DMS153 (cell line): ENCODE data around the gene LACRT.

Experiments
- DNase-seq: peaks from one replicate; lab custom pipeline; 2025; lab: John Stamatoyannopoulos, UW

LACRT gene

GRCh38 chr12:54598970-54599369 is 35.7 kb downstream of the LACRT start:
- no peak for DNase-seq

GRCh38 chr12:54596526-54596946 is 38.2 kb downstream of the LACRT start:
- DNase-seq = no peak

- DNase-seq = no peak
Observed at GRCh38 chr12:54595471-54595870, 39.2 kb downstream of the LACRT start.

GRCh38 chr12:54593725-54594124 is 41.0 kb downstream of the LACRT start:
- DNase-seq = no peak

- DNase-seq = no peak
Observed at GRCh38 chr12:54593135-54593534, 41.6 kb downstream of the LACRT start.

- no peak for DNase-seq
Observed at GRCh38 chr12:54592316-54592715, 42.4 kb downstream of the LACRT start.

GRCh38 chr12:54590978-54591591 is 43.6 kb downstream of the LACRT start:
- no peak for DNase-seq

GRCh38 chr12:54589964-54590363 is 44.7 kb downstream of the LACRT start:
- DNase-seq = no peak

- no peak for DNase-seq
Observed at GRCh38 chr12:54588890-54589267, 45.8 kb downstream of the LACRT start.

- no peak for DNase-seq
Observed at GRCh38 chr12:54588110-54588889, 46.4 kb downstream of the LACRT start, which contains the start of gene PPP1R1A. TSS of gene PPP1R1A (minus strand) at chr12:54588659. CDS start at chr12:54588488, 171 bp downstream.

- no peak for DNase-seq
Observed at GRCh38 chr12:54587315-54587873, 47.3 kb downstream of the LACRT start.

GRCh38 chr12:54586620-54587019 is 48.1 kb downstream of the LACRT start:
- DNase-seq = no peak

- no peak for DNase-seq
Observed at GRCh38 chr12:54585243-54585642, 49.5 kb downstream of the LACRT start.

GRCh38 chr12:54584128-54584527 is 50.6 kb downstream of the LACRT start:
- DNase-seq = no peak

GRCh38 chr12:54583726-54584125 is 51.0 kb downstream of the LACRT start:
- no peak for DNase-seq

GRCh38 chr12:54581412-54581811 is 53.3 kb downstream of the LACRT start:
- no peak for DNase-seq
